MM.1S (cell line): Measurements from ENCODE around the gene DGKG.

Experiments
- CTCF ChIP-seq: fragments of 300-600 bp; sonication (generic); IDR thresholded peaks from 2 replicates; pipeline ENCODE4 v1.5.1; 2016; ENCODE audit warnings: antibody characterized with exemption, low read length, mixed read lengths
- EZH2phosphoT487 ChIP-seq: fragments of 300-600 bp; sonication (generic); IDR thresholded peaks from 2 replicates; pipeline ENCODE4 v1.6.1; 2018; ENCODE audit warnings: antibody characterized with exemption, low read length

- no peak for TF ChIP-seq CTCF
- no peak for TF ChIP-seq EZH2phosphoT487
These were observed 71.2 kb downstream of the DGKG start for GRCh38 chr3:186290796-186291195.
